Astrocyte (in vitro differentiated cells and primary cell): Measurements from ENCODE around the gene MREG. TPM values are rescaled to one million over a fixed set of nuclear protein-coding genes. Genes with fewer than 3 reads are reported as not detected.
"Not testable (repeated sequence)": the region's sequence is repeated elsewhere in the genome, so short reads cannot be mapped to it uniquely, and the experiment has no call there.

ENCODE experiments used
- DNase-seq: peaks from one replicate; pipeline ENCODE4 v3.0.0-alpha.2; 2010; ENCODE audit warnings: low read depth
- FAIRE-seq: peaks from 2 replicates; lab custom pipeline; 2011; peaks lifted over from hg19 to GRCh38; lab: Jason Lieb, UNC
- H2AFZ ChIP-seq: 2 replicates; pipeline ENCODE4 v1.6.0; 2012; ENCODE audit warnings: low read depth, low read length, inconsistent platforms
- H3K27ac ChIP-seq: 2 replicates; pipeline ENCODE4 v1.5.1; 2011; ENCODE audit warnings: low read depth, low read length, inconsistent platforms
- H3K27me3 ChIP-seq: 2 replicates; pipeline ENCODE4 v1.6.0; 2011; ENCODE audit warnings: low read length, inconsistent platforms; ENCODE audit not compliant: insufficient read depth
- H3K36me3 ChIP-seq: 2 replicates; pipeline ENCODE4 v1.5.1; 2011; ENCODE audit warnings: low read length, inconsistent platforms; ENCODE audit not compliant: insufficient read depth
- H3K4me1 ChIP-seq: 2 replicates; pipeline ENCODE4 v1.5.1; 2011; ENCODE audit warnings: low read length, inconsistent platforms; ENCODE audit not compliant: insufficient read depth
- H3K4me2 ChIP-seq: 2 replicates; pipeline ENCODE4 v1.6.0; 2012; ENCODE audit warnings: low read length, inconsistent platforms
- H3K4me3 ChIP-seq: 2 replicates; pipeline ENCODE4 v1.5.1; 2011; ENCODE audit warnings: low read depth, mild to moderate bottlenecking, low read length, inconsistent platforms; ENCODE audit not compliant: insufficient read depth
- H3K79me2 ChIP-seq: 2 replicates; pipeline ENCODE4 v1.6.0; 2012; ENCODE audit warnings: mild to moderate bottlenecking, low read length, inconsistent platforms; ENCODE audit not compliant: insufficient read depth
- H3K9ac ChIP-seq: 2 replicates; pipeline ENCODE4 v1.6.0; 2012; ENCODE audit warnings: mild to moderate bottlenecking, low read length, inconsistent platforms
- H3K9me3 ChIP-seq: 2 replicates; pipeline ENCODE4 v1.5.1; 2012; ENCODE audit warnings: low read depth, mild to moderate bottlenecking, low read length, inconsistent platforms; ENCODE audit not compliant: insufficient read depth
- H4K20me1 ChIP-seq: 2 replicates; pipeline ENCODE4 v1.6.0; 2012; ENCODE audit warnings: low read length, inconsistent platforms; ENCODE audit not compliant: insufficient read depth
- H3K27ac Mint-ChIP-seq: one replicate; pipeline ENCODE4 v1.8.0; 2021; ENCODE audit warnings: mild to moderate bottlenecking, mixed read lengths; ENCODE audit not compliant: unreplicated experiment
- H3K27me3 Mint-ChIP-seq: one replicate; pipeline ENCODE4 v1.8.0; 2021; ENCODE audit warnings: low read depth, mixed read lengths; ENCODE audit not compliant: unreplicated experiment
- H3K36me3 Mint-ChIP-seq: one replicate; pipeline ENCODE4 v1.8.0; 2021; ENCODE audit warnings: low read depth, mixed read lengths; ENCODE audit not compliant: unreplicated experiment
- H3K4me1 Mint-ChIP-seq: one replicate; pipeline ENCODE4 v1.8.0; 2021; ENCODE audit warnings: low read depth, mixed read lengths; ENCODE audit not compliant: unreplicated experiment
- H3K4me3 Mint-ChIP-seq: one replicate; pipeline ENCODE4 v1.8.0; 2021; ENCODE audit warnings: mild to moderate bottlenecking, moderate library complexity, mixed read lengths; ENCODE audit not compliant: unreplicated experiment
- H3K9me3 Mint-ChIP-seq: one replicate; pipeline ENCODE4 v1.8.0; 2021; ENCODE audit warnings: mild to moderate bottlenecking, mixed read lengths; ENCODE audit not compliant: unreplicated experiment
- EZH2 ChIP-seq: IDR thresholded peaks from 2 replicates; pipeline ENCODE4 v1.6.1; 2012; ENCODE audit warnings: mild to moderate bottlenecking, low read length, inconsistent platforms; ENCODE audit not compliant: insufficient read depth
- total RNA-seq: library from RNA; stranded (reverse); gene quantifications from 2 replicates; pipeline ENCODE4 v1.2.1, GENCODE V29; 2021
- TF ChIP-seq, protein P1 (sequence below): IDR thresholded peaks from 2 replicates; pipeline ENCODE4 v1.5.1; 2011; ENCODE audit warnings: low read depth, mild to moderate bottlenecking, inconsistent platforms, low read length, moderate library complexity; ENCODE audit not compliant: insufficient read depth

Gene MREG
- total RNA-seq, 1 donor from 2014 or later: 7.8 TPM

DNA sequence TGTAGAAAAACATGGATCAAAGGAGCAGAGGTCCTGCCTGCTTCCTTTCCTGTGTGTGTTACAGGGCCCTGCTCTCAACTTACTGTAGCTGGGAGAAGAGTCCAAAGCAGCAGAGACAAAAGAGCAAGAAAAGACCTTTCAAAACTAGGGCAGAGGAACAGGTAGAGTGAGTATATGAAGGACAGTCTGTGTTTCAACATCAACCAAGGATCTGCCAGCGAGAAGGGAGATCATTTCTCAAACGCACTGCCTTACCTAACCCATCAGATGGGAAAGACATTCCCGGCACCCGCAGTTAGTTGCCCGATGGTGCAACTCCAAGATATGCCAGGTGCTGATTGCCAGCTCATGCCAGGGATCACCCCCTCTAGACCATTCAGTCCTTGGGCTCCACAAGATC, 41.7 kb downstream of the MREG start:
- Mint-ChIP-seq H3K9me3 (no peaks in the 10 kb centered on the region), H3K4me3 (no peak overlapping the region), H3K36me3 (peaks cover 3% of the 10 kb centered on the region), H3K4me1 (peaks cover 13% of the 10 kb centered on the region), H3K27ac (peak overlapping the region; percentile 23), H3K27me3 (no peaks in the 10 kb centered on the region)
- Histone ChIP-seq H3K27ac (no peak overlapping the region), H3K9ac (no peak overlapping the region), H3K4me1 (no peaks in the 10 kb centered on the region), H3K27me3 (no peaks in the 10 kb centered on the region), H3K36me3 (no peaks in the 10 kb centered on the region), H3K4me3 (no peak overlapping the region), H3K4me2 (no peak overlapping the region), H4K20me1 (peaks cover 6% of the 10 kb centered on the region), H2AFZ (no peak overlapping the region), H3K79me2 (no peaks in the 10 kb centered on the region), H3K9me3 (no peaks in the 10 kb centered on the region)
- no peak for DNase-seq
- TF ChIP-seq EZH2: no peak
- TF ChIP-seq, protein P1, sequence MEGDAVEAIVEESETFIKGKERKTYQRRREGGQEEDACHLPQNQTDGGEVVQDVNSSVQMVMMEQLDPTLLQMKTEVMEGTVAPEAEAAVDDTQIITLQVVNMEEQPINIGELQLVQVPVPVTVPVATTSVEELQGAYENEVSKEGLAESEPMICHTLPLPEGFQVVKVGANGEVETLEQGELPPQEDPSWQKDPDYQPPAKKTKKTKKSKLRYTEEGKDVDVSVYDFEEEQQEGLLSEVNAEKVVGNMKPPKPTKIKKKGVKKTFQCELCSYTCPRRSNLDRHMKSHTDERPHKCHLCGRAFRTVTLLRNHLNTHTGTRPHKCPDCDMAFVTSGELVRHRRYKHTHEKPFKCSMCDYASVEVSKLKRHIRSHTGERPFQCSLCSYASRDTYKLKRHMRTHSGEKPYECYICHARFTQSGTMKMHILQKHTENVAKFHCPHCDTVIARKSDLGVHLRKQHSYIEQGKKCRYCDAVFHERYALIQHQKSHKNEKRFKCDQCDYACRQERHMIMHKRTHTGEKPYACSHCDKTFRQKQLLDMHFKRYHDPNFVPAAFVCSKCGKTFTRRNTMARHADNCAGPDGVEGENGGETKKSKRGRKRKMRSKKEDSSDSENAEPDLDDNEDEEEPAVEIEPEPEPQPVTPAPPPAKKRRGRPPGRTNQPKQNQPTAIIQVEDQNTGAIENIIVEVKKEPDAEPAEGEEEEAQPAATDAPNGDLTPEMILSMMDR: no peak
- FAIRE-seq: no peak

DNA sequence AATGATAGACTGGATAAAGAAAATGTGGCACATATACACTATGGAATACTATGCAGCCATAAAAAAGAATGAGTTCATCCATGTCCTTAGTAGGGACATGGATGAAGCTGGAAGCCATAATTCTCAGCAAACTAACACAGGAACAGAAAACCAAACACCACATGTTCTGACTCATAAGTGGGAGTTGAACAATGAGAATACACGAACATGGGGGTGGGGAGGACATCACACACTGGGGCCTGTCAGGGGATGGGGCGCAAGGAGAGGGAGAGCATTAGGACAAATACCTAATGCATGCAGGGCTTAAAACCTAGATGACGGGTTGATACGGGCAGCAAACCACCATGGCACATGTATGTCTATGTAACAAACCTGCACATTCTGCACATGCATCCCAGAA, 42.5 kb downstream of the MREG start:
- H3K9me3 ChIP-seq, H3K79me2 ChIP-seq, H3K4me3 ChIP-seq, H3K36me3 Mint-ChIP-seq, H3K4me1 ChIP-seq, H3K27me3 ChIP-seq, H2AFZ ChIP-seq, DNase-seq, FAIRE-seq, H3K27me3 Mint-ChIP-seq, H4K20me1 ChIP-seq, H3K27ac Mint-ChIP-seq, H3K4me2 ChIP-seq, H3K27ac ChIP-seq, H3K9me3 Mint-ChIP-seq, H3K4me3 Mint-ChIP-seq, H3K9ac ChIP-seq, H3K36me3 ChIP-seq: not testable (repeated sequence)
- peaks cover 13% of the 10 kb centered on the region for H3K4me1 Mint-ChIP-seq

DNA sequence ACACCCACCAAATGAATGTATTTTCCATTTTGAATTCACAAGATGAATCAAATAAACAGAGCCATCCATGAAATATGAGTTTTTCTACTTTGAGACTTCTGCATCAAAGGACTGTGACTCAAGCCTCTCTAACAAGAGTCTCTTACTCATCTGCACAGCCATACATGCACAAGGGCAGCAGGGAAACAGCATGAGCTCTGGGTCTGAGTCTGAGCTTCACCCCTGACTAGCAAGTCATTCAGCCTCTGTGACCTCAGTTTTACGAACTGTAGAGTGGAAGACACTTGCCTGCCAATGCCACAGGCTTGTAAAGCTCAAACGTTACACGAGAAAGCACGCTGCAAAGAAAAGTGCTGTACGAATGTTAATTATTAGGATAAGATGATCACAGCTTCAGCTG, 42.9 kb downstream of the MREG start:
- Histone ChIP-seq H3K4me3 (no peak overlapping the region), H3K79me2 (no peaks in the 10 kb centered on the region), H3K27me3 (no peaks in the 10 kb centered on the region), H3K36me3 (no peaks in the 10 kb centered on the region), H3K4me2 (no peak overlapping the region), H3K27ac (no peak overlapping the region), H3K4me1 (no peaks in the 10 kb centered on the region), H4K20me1 (peaks cover 6% of the 10 kb centered on the region), H3K9me3 (no peaks in the 10 kb centered on the region), H3K9ac (no peak overlapping the region), H2AFZ (no peak overlapping the region)
- peaks cover 2% of the 10 kb centered on the region for H3K36me3 Mint-ChIP-seq
- no peak for FAIRE-seq
- DNase-seq: peak; percentile 49
- H3K27me3 Mint-ChIP-seq: no peaks in the 10 kb centered on the region
- H3K4me1 Mint-ChIP-seq: peaks cover 13% of the 10 kb centered on the region
- TF ChIP-seq, protein P1: no peak
- no peak for TF ChIP-seq EZH2
- H3K9me3 Mint-ChIP-seq: no peaks in the 10 kb centered on the region
- H3K4me3 Mint-ChIP-seq: no peak overlapping the region
- H3K27ac Mint-ChIP-seq: no peak overlapping the region
